Endothelial cell of hepatic sinusoid (primary cell): ENCODE measurements around the gene ROBO4.

Source experiments
- in situ Hi-C: cut with HindIII; loops from 2 replicates; pipeline ENCODE4 v1.10.0; 2017; ENCODE audit warnings: low sequenced_read_pairs

The ROBO4 gene

DNA sequence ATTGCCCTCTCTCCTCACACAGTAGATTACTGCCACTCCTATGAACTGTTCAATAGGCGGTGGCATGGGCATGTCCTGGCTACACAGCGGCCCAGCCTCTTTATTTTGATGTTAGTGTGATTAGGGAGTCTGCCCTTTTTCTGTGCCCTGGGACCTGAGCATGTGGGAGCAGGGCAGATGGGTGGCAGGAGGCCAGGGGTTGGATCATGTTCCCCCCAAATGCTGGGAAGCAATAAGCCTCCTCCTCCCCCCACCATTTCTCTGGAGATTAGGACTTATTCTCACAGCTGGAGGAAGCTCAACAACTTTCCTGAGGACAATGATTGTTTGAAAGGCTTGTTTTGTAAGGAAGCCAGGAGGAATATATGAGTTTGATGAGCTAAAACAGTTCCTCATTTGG lies 22.2 kb upstream of the ROBO4 start:
- in situ Hi-C loops = no loop called here

DNA sequence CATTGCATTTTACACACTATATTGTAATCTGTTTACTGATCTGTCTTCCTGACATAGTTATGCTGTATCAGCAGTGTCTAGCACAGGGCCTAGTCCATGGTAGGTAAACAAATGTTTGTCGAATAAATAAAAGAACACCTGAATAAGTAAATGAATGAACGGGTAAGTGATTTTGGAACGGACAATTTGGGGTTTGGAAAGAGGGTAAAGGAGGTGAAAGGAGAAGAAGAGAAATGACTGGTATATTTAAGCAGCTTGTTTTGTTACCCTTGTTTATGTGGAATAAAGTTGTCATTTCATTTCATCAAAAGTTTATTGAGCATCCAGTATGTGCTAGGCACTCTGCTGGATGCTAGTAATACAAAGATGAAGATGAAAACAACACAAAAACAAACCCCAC lies 21.3 kb upstream of the ROBO4 start, which contains the start of gene HEPN1:
Gene HEPN1 (plus strand): TSS at position 301 of the 400 bp plus-strand sequence.
- in situ Hi-C loops = no loop called here

DNA sequence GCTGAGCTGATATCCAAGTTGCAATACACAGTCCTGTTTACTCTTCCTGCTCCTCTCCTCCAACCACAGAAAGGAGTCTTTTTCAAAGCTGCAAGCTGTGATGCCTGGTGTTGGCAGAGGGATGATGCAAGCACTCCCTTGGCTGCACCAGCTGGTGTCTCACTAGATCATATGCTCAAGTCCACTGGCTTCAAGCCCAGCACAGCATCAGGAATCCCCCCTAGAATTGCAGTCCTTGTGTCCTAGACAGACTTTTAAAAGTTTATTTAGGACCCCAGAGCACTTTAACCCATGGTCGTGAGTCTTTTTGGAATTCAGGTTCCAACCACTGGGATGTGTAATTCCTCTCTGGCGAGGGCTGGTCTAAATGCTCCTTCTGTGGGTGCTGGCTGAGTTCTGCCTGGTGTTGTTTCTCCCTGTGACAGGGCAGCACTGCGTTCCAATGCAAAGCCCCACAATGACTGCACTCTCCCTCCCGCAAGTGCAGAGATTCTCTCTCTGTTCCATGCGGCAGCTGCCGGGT lies 19.5 kb upstream of the ROBO4 start:
- in situ Hi-C loops = no loop called here

DNA sequence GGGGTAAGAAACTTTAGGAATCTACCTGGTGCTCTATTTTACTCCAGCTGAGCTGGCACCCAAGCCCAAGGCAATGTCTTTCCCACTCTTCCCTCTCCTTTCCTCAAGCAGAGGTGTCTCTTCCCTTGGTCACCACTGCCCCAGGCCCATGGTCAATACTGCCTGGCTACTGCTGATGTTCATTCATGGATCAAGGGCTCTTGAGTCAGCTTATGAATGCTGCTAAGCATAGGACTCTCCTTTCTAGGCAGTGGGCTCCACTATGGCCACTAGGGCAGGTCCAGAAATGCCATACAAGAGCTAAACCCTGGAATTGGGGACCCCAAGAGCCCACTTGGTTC lies 18.7 kb upstream of the ROBO4 start:
- in situ Hi-C loops = no loop called here

DNA sequence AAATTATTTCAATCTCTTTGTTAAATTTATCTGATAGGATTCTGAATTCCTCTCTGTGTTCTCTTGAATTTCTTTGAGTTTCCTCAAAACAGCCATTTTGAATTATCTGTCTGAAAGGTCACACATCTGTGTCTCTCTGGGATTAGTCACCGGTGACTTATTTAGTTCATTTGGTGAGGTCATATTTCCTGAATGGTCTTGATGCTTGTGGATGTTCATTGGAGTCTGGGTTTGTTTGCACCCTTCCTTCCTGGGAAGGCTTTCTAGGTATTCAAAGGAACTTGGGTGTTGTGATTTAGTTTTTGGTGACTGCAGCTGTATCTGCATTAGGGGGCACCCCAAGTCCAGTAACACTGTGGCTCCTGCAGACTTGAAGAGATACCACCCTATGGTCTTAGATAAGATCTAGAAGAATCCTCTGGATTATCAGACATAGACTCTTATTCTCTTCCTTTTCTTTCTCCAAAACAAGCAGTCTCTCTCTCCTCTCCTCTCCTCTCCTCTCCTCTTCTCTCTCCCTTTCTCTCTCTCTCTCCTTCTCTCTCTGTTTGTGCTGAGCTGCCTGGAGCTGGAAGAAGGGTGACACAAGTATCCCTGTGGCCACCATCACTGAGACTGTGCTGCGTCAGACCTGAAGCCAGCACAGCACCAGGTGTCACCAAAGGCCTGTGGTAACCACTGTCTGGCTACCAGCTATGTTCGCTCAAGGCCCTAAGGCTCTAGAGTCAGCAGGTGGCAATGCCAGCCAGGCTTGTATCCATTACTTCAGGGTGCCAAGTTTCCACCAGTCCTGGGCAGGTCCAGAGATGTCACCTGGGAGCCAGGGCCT lies 18.1 kb upstream of the ROBO4 start:
- in situ Hi-C loops = no loop called here

DNA sequence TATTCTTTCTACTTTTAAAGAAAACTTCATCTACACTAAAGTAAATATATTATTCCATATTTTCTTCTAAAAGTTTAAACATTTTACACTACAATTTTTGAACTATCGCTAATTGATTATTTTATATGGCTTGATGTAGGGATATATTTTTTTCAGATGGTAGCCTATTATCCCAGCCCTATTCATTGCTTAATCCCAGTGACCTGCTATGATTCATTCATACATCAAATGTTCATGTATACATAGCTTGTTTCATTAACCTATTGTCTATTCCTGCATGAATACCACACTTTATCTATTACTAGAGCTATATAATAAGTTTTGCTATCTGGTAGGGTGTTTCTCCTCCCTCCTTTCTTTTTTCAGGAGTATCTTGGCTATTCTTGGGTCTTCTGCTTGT lies 5.0 kb upstream of the ROBO4 start:
- in situ Hi-C loops = no loop called here

DNA sequence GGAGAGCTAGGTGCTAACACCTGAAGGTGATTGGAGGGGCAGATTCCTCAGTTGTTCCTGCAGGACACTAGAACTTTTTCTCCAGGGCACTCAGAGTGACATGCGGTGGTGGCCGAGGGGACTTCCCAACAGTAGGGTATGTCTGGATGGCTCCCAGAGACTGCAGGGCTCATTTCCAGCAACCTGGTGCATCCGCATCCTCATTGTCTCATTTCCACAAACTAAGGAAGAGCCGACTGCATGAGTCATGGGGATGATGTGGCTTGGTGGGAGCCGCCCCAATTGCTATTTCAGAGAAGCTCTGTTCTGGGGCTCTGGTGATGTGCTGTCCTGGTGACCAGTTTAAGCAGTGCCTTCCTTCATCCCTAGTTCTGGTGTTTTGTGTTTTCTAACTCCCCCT lies 2.8 kb upstream of the ROBO4 start:
- in situ Hi-C loops = no loop called here

DNA sequence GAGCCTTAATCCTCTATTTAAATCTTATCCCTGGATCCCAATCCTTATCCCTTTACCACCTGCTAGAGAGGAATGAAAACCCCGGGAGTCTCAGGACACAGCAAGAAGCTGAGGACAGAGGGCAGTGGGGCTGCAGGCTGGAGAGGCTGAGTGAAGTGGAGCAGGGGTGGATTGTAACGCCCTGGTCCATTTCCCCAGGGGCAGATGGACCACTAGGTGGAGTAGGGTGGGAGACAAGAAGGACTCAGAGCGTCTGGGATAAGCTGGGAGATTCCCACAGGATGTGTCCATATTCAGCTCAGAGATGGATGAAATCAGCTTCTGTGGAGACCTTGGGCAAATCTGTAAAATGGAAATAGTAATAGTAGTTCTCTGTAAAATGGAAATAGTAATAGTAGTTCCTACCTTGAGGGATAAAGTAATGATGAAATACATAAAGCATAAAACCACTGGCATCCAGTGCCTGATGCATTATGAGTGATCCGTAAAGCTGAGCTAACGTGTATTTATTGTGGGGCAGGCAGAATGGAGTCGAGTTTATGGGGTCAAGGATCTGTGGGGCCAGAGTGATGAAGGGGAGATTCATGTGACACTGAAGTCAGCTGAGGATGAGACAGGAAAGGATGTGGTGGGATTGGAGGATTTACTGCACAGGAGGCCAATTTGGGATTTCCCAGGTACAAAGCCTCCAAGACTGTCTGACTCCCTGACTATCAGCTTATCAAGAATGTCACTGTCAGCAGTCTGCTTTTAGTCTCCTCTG lies 1.9 kb upstream of the ROBO4 start:
- in situ Hi-C loops = no loop called here

DNA sequence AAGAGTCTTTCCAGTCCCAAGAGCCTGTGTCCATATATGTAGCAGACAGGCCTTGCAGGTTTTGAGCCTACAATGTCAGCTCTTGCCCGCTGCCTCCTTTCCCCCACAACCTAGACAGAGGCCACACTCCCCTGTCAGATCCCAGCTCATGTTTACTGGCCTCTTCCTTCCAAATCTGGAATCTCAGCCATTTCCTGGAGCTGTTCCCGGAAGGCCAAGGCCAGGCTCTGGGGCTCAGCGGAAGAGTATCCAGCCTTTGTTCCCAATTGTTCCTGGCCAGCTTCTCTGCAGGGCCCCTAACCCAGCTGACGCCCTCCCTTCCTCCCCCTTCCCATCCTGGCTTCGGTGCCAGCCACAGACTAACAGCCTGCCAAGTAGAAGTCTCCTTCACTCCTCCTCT lies 1.0 kb upstream of the ROBO4 start:
- in situ Hi-C loops = no loop called here

DNA sequence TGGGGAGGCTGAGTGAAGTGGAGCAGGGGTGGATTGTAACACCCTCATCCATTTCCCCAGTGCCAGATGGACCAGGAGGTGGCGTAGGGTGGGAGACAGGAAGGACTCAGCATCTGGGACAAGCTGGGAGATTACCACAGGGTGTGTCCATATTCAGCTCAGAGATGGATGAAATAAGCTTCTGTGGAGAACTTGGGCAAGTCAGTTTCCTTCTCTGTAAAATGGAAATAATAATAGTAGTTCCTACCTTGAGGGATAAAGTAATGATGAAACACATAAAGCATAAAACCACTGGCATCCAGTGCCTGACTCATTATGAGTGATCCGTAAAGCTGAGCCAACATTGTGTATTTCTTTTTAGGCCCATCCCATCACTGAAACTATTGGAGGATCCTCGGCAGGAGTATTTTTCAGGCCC lies 607 bp upstream of the ROBO4 start:
- in situ Hi-C loops = no loop called here

DNA sequence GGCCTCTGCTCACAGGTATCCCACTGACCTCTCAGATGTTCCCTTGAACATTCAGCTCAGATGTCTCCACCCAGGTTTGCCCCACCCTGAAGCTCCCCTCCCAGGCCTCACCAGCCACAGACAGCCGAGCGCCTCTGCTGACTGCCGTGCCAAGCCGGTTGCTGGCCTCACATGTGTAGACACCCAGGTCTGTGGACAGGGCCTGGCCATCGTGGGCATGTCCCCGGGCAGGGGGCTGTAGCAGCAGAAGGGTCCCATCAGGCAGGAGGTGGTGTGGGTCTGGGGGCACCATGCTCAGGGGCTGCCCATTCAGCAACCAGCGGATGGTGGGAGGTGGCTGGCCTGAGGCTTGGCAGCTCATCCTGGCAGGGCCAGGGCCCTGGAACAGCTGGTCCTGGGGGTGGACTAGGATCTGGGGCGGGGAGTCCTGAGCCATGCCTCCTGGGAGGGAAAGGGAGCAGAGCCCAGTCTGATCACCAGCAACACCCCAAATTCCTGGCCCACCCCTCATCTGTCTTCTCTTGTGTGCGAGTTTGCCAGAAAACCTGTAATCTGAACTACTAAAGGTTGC lies 759 bp downstream of the ROBO4 start:
- in situ Hi-C loops = no loop called here

DNA sequence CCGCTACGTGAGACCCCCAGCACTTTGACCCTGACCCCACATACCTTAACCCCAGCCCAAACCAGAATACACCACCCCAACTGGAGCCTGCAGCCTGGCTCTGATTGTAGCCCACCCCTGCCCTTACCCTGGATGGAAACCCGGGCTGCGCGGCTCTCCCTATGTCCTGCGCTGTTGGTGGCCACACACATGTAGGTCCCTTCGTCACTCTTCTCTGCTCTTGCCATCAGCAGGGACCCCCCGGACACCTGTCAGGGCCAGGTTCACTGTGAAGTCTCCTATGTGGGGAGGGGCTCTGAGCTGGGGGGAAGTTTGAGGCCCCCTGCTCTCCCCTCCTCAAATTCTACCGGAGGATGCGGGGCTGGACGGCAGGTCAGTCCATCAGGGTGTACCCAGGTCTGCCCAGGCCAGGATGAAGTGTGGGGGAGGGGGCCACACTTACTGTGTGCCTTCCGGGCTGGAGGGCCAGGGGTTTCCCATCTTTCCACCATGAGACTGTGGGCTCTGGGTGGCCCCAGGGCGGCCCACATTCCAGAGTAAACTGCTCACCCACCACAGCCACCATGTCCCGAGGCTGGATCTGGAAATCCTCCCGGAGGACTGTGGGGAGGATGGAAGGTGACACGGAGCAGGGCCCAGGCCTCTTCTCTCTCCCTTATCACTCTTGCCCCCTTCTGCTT lies 1.5 kb downstream of the ROBO4 start:
- in situ Hi-C loops = no loop called here

DNA sequence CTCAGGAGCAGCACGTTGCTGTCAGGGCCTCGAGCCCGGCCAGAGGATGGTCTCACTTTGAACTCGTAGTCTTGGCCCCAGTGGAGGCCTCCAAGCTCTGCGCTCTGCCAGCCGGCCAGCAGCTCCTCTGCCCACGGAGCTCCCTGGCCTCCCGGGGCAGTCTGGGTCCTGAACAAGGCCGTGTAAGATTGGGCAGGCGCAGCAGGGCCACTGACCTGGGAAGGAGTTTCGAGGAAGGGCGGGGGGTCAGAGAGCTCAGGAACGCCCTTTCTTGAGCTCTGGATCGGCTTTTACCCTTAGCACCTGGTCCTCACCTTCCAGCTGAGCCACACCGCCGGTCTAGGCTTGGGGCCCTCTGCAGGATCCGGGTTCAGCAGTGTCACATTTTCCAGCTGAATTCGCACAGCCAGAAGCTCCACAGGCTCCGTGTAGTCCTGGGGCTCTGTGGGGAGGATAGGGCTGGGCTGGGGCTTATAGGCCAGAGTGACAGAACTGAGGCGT lies 2.1 kb downstream of the ROBO4 start:
- in situ Hi-C loops = no loop called here

DNA sequence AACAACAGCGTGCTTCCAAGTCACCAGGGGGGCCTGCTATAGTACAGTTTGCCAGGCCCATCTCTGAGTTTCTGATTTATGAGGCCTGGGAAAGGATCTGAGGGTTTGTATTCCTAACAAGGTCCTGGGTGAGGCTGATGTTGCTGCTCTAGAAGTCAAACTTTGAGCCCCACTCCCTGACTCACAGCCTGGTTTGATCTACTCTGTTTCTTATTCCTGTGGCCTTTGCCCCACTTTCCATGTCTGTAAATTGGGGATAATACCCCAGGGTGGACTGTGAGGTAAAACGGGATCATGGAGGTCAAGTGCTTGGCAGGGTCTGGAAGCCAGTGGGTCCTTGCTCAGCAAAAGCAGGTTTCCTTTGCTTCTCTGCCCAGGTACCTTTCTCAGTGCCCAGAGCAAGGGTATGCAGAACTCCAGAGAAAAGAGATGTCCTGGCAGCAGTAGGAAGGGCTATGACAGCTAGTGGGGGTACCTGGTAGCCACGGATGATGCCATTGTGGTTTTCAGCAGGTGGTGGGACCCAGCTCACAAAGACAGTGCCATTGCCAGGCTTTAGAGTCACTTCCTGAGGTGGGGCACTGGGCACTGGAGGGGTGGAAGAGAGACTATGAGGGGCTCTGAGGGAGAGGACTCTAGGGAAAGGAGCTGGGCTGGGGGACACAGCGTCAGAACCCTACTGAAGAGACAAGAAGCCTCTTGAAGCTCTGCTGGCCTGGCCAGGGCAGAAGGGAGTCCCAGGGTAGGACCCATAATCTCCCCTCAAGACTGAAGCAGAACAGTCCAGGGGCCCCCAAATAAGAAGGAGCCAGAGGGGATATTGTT lies 2.8 kb downstream of the ROBO4 start:
- in situ Hi-C loops = no loop called here

DNA sequence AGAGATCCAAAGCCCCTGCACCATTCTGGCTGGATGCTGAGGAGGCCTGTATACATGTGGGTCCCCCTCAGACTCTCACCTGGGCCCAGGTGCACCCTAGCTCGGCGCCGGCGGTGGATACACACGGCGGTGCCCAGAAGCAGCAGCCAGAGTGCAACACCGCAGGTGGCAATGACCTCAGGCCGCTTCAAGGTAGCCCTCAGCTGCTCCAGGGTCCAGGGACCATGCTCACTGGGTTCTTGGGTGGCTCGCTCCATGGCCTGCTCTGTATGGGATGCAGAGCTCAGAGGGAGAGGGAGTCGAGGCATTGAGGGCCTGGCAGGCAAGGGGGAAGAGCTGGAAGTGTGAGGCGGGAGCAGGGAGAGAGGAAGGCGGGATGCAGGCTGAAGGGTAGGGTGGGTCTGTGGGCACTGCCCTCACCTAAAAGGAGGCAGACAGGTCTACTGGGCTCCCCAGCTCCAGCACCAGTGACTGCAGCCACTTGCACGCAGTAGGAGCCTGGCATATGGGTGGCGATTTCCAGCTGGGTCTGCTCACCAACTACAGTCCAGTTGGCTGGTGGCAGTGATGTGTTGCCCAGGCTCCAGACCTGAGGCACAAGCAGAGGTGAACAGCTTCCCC lies 3.8 kb downstream of the ROBO4 start:
- in situ Hi-C loops = no loop called here

DNA sequence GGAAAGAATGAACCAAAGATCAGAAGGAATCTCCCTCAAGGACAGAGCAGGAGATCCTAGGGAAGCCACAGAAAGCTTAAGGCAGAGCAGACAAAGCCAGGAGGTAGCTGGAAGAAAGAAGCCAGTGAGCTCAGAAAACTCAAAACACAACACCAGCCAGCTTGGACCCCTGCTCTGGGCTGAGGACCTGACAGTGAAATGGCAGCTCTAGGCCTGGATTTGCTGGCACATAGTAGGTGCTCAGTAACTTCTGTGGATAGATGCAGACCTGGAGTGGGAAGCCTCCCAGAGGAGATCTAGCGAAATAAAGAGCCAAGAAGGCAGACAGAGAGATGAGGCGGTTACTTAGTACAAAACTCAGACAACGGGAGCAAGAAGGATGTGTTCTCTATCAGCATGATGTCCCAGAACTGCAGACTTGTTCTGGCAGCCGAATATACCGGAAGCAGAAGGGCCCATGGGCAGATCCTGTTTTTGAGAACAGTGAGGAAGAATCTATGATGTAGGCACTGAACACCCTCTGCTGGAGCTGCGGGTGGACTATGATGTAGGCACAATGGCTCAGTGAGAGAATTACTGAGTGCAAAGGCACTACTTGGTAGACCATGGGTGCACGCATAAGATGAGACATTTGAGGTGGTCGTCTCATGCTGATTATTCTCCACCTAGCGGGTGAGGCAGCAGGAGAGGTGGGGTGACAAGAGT lies 4.8 kb downstream of the ROBO4 start:
- in situ Hi-C loops = no loop called here

DNA sequence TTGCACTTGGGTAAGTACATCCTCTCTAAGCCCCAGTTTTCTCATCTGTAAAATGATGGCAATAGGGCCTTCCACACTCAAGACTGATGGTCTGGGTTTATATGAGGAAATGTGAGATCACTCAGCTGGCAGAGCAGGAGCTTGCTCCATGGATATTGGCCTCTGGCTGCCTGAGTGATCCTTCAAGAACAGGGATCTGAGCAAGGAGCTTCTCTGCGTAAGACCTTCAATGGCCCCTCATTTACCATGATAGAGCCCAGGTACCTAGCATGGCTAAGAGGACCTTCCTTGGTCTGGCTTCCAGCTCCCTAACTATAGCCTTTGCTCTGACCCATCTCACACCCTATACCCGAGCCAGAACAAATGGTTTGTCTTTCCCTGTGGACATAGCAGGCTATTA lies 5.5 kb downstream of the ROBO4 start:
- in situ Hi-C loops = no loop called here

DNA sequence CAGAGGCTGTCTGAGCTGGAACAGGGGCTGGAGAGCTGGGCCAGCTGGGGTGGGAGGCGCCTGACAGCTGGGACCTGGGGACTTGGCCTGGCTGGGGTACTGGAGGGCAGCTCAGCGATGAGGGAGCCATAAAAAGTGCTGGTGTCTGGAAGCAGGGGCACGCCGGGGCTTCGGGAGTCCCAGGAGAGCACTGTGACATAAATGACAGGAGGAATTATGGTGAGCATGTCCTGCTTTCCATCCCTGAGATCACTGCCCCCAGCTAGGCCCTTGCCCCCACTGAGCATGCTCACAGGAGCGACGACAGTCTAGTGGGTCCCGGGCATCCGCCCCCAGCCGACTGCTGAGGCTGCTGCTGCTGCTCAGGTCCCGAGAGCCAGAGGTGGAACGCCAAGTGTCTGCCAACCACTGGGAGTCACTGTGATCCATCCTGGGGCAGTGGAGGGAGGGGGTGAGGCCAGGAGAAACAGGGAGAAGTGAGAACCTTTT lies 6.2 kb downstream of the ROBO4 start:
- in situ Hi-C loops = no loop called here
